Gastrocnemius medialis (tissue), 4 donors: ENCODE measurements around the gene LDAH.

Experiments used
- CTCF ChIP-seq, 5 experiments: fragments of 450-650 bp in 3 of 5; fragments of 200-600 bp in 2 of 5; sonication (generic) in 2 of 5; IDR thresholded peaks in 4 of 5; conservative IDR thresholded peaks in 1 of 5; 1 replicate in 4 of 5; 2 replicates in 1 of 5; pipeline ENCODE4 v1.5.1; 2016 to 2019; ENCODE audit warnings: antibody characterized with exemption in 5 of 5, mild to moderate bottlenecking in 3 of 5, moderate library complexity in 3 of 5
- POLR2A ChIP-seq, 2 donors: fragments of 450-650 bp; IDR thresholded peaks; one replicate each; pipeline ENCODE4 v1.6.1; 2017; ENCODE audit warnings: antibody characterized with exemption in 2 of 2, mild to moderate bottlenecking in 2 of 2, moderate library complexity in 2 of 2

- TF ChIP-seq CTCF (IDR thresholded peaks at IDR 0.05 in 4 of 5, conservative IDR thresholded peaks at IDR 0.05 in 1 of 5): no peak
- no peak for TF ChIP-seq POLR2A (IDR thresholded peaks at IDR 0.05)
These were observed 140.6 kb downstream of the LDAH start for GRCh38 chr2:20682167-20682920.
